ENCODE data around the gene PRLH. TPM values are rescaled to one million over a fixed set of nuclear protein-coding genes. Genes with fewer than 3 reads are reported as not detected.

PRLH gene
- polyA plus RNA-seq, 3 donors: not detected

DNA sequence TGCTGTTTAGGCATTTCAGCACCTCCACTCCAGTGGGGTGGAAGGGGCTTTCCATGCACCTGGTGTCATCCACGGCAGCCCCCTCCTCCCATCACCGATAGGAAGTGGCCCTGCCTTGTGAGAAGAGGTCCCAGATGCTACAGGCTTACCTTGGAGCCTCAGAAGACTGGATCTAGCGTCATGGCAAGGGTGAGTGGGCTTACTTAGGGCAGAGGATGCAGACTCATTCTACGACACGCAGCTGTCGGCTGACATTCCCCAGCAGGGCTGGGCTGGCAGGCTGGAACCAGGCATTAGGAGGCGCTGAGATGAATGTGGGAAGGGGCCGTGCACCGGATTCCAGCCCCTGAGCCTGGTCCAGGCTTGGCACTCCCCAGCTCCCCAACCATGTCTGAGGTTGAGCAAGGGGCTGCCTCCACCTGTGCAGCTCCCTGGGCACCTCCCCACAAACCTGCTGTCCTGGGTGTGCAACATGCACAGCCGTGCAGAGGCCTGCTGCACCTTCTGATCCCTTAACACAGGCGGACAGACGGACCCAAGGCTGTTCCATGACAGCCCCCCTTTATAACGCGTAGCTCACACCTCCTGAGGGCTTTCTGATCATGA lies 1.7 kb upstream of the PRLH start:
- no peak for DNase-seq

- no peak for DNase-seq
These were observed 400 bp upstream of the PRLH start for GRCh38 chr2:237565974-237566373.

DNA sequence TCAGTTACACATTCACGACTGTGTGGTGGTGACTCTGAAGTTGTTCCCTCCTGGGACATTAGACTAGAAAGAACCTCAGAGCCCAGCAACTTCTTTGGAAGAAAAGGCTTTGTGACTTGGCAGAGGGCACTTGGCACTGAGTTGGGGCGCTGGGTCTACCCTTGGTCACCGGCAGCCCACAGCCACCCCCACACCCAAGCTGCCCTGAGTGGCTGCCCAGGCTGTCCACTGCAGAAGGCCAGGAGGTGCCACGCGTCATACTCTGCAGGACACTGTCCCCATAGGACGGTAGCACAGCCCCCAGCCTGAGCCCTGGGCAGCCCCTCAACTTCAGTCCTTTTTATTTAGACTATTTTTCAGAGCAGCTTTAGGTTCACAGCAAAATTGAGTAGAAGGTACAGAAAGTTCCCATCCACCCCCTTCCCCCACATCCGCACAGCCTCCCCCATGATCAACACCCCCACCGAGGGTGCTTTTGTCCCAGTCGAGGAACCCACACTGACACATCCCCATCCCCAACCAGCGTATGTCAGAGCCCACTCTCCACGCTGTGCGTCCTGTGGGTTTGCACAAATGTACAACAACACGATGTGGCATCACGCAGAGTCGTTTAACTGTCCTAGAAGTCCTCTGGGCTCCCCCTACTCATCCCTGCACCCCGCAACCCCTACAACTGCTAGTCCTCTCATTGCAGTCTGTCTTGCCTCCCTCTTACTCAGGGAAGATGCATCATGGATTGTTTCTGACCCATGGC lies 1.1 kb downstream of the PRLH start:
- no peak for DNase-seq

- no peak for DNase-seq
These were observed 1.8 kb downstream of the PRLH start for GRCh38 chr2:237568121-237568660.

DNA sequence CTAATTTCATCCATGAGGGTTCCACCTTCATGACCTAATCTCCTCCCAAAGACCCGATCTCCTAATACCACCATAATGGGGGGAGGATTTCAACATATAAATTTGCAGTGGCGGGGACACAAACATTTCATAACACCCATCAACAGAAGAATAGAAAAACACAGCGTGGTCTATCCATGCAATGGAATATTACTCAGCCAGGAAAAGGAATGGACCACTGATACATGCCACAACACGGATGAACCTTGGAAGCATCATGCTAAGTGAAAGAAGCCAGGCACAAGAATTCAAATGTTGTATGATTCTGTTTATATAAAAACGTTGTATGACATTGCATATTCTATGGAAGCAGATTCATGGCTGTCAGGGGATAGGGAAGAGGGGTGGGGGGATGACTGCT lies 2.7 kb downstream of the PRLH start:
- no peak for DNase-seq

DNA sequence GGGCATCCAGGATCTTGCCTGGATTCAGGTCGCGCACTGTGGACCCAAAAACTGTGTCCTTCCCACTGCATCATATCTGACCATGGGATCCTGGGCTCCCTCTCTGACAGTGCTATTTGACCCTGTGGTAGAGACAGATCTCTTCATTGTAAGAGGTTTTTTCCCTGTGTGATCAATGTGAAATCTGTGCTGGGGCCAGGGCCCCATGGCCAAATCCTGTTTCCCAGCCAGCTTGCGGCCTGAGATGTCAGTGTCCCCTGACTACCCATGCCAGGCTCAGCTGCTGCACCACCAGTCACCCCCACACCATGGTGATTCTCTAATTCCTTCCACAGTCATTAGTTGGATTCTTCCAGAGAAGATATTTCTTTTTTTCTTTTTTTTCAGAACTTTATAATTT lies 3.5 kb downstream of the PRLH start:
- DNase-seq: no peak

- DNase-seq: no peak
These were observed 4.5 kb downstream of the PRLH start for GRCh38 chr2:237570776-237571335.

DNA sequence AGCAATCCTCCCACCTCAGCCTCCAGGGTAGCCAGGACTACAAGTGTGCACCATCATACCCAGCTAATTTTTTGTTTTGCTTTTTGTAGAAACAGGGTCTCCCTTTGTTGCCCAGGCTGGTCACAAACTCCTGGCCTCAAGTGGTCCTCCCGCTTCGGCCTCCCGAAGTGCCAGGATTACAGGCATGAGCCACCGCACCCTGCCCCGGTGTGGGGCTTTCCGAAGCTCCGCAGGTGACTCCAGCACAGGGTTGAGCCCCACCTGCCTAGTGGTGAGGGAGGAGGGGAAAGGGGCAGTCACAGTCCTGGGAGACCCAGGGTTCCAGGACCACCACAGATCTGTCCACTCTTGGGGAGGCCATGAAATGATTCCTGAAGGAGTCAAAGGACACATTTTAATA lies 5.2 kb downstream of the PRLH start:
- DNase-seq: no peak

DNA sequence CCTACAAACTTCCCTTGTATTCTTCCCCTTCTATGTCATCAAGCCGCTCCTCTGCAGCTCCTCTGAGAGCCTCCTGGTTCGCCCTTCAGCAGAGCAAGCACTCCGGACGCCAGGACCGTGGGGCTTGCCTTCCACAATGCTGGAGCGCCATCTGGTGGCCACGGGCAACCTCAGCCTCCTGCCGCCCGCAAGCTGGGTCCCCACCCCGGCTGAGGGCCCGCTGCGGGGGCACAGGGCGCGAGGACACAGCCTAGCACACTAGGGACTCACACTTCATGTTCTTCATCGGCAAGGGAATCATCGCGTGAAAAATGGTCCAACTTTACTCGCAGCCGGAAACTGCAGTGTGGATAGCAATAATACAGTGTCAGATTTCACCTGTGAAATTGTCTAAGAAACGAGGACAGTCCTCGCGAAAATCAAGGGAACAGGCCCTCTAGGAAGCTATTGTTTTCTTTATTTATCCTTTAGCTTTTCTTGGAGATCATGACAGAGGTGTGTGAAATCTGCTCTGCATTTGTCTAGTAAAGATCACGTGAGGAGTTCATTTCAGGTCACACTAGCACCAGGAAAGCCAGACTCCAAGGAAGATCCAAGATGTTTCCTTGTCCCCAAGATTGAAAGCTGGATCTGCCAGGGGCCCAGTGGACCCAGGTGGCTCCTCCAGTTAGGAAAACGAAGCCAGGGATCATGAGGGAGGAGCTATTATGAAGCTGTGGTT lies 5.8 kb downstream of the PRLH start:
- DNase-seq: peak; percentile 84

GRCh38 chr2:237572742-237573101 lies 6.3 kb downstream of the PRLH start:
- DNase-seq: no peak

GRCh38 chr2:237573721-237574415 lies 7.5 kb downstream of the PRLH start:
- no peak for DNase-seq

DNA sequence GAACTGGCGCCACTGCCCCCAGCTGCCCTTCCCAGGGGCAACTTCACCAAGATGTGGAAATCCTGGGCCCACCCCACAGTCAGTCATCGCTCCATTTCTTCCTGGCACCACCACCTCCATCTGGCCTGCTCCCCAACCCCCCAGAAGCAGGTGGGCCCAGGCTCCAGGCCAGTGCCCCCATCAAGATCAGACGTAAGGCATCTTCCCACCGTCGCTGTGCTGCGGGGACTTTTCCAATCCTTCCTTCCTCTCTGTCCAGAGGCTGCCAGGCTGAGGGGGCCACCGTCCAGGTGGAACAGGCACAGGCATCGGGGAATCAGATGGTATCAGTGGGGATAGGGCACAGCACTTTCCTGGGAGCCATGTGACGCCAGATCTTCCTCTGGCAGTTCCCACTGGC lies 8.1 kb downstream of the PRLH start:
- no peak for DNase-seq

DNA sequence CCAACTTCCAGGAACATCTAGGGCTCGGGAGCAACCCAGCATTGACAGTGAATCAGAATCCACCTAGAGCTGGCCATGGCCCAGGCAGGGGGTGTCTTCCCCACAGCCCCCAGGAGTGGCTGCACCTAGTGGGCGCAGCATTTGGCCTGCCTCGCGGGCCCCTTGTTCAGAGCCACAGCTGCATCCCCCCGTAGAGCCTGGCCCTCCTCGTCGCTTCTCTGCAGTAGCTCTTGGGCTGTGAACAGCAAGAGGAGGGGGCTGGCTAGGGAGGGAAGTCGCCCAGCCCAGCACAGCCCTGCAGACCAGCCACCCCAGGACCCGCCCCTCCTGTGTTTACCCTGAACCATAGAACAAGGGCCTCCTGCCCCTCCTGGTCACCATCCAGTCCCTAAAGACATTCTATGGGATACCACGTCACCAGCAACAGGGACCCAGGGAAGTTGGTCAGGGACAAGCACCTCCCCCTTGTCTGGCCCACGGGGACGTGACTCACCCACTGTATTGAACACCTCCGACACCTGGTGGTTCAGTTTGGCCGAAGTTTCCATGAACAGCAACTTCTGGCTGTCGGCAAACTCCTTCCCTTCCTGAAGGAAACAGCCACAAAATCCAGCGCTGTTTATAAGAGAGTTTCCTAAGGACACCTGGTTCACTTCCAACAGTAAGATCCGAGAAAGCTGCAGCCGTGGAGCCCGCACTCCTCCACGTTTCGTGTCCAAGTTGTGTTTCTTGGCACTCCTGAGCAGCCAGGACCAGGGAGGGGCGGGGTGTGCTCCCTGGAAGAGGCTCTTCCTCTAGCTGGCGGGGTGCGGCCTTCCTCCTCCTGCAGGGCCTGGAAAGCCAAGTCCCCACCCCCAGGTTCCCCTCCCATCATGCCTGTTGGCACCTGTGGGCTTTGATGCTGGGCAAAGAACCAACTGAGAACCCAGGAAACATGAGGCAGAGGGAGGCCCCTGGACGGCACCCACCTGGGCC lies 8.8 kb downstream of the PRLH start:
- DNase-seq: no peak

- DNase-seq: no peak
These were observed 9.8 kb downstream of the PRLH start for GRCh38 chr2:237575869-237576862.

DNA sequence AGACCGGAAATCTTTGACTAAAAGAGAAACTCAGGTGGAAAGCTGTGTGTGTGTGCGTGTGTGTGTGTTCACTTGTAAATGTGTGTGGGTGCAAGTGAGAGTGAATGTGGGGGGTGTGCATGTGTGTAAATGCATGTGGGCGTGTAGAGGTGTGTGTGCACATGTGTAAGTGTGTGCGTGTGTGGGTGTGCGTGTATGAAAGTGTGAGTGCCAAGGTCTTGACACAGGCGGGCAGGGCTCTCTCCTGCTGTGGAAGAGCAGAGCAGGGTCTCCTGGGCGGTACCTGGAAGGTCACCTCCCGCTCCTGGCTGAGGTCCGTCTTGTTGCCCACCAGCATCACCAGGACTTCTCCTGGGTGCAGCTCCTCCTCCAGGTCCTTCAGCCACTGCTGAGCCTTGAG lies 10.6 kb downstream of the PRLH start:
- no peak for DNase-seq

GRCh38 chr2:237577458-237577857 lies 11.1 kb downstream of the PRLH start:
- DNase-seq: no peak

DNA sequence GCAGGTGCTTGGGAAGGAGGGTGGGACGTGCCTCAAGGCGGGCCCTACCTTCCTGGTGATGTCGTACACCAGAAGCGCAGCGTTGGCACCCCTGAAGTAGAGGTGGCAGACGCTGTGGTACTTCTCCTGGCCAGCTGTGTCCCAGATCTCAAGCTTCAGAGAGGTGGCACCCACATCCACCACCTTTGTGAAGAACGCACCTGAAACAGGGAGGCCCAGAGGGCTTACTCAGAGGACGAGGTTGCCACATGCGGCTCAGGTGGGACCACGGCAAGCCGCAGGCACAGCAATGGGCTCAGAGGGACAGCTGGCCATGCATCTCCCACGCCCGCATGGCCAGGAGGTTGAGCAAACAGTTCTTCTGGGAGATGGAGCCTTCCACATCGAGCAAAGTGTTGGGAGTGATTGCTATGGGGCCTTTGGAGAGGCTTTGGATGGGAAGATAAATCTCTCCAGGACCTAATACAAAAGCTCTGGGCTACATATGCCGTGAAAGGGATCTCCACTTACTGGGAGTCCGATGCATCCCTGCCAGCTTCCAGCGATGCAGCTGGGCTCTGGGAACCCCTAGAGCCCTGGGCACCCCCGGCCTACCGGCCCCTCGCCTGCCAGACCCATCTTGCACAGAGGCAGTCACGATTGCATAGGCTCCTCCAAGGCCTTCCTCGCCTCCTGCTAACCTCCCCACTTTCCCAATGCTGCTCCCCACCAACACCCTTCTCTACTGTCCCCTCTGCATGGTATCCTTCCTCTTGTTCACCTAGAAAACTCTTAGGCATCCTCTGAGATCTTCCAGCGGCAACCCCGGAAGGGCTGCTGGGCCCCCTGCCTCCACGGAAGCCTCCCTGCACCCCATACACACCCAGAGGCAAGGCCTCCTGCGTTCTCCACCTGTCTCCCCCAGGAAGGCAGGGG lies 11.8 kb downstream of the PRLH start:
- DNase-seq: no peak

GRCh38 chr2:237581326-237581725 lies 15.0 kb downstream of the PRLH start:
- DNase-seq: no peak
